ENCODE data around the gene SRGAP3.

Gene SRGAP3

DNA sequence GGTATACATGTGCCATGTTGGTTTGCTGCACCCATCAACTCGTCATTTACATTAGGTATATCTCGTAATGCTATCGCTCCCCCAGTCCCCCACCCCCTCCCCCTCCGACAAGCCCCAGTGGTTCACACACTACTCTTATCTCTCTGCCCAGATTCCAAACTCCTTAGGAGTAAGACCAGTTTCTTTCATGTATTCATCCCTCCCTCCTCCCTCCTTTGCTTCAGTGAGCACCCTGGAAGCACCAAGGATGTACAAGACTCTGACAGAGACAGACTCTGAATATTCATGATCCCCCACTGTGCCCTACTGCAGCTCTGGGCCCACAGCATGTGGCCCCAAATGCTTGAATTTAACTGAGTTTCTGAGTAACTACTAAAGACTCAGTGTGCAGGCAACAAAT lies 172.4 kb downstream of the SRGAP3 start:
- DNase-seq, result no peak

DNA sequence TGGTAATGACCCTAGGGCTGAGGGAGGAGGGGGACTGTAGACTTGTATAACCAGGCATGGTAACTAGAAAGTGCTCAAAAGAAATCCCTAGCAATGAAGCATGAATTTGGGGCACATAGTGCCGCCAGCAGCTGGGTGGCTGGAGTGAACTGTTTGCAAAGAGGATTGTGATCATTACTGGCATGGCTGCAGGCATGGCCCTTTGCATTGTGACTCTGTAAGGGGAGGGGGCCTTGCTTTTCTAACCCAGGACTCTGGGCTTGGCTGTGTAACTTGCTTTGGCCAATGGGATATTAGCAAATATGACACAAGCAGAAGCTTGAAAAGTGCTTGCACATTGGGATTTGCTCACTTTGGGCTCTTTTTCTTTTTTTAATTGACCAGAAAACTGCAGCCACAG lies 173.7 kb downstream of the SRGAP3 start:
- no peak for DNase-seq

DNA sequence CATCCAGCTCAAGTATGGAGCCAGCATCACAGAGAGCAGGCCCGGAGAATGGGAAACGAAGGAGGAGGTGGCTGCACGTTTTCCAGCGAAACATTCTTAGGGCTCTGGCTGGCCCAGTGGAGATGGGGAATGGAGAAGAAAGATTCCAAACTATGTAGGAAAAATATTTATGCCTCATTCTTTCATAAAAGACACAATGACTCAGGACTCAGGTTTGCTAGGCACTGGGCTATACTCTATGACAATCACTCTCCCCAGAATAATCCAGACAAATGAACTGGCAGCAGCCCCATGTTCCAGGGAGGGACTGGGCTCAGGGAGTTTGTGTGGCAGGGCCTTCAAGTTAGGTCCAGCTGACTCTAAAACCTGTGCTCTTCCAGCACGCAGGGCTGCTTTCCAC lies 175.4 kb downstream of the SRGAP3 start:
- no peak for DNase-seq

DNA sequence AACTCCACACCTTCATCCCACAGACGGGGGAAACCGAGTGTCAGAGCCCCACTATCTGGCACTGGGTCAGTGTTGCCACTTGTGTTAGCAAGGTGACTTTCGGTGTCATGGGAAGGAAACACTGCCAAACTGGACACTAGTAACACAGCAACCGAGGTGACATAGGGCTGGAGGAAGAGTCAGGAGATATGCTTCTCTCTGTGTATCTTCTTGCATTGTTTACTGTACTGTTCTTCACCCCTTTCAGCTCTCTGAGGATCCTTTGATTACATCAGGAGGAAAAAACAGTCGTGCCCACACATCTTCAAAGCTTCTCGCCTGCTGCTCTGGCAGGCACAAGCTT lies 176.8 kb downstream of the SRGAP3 start:
- no peak for DNase-seq

DNA sequence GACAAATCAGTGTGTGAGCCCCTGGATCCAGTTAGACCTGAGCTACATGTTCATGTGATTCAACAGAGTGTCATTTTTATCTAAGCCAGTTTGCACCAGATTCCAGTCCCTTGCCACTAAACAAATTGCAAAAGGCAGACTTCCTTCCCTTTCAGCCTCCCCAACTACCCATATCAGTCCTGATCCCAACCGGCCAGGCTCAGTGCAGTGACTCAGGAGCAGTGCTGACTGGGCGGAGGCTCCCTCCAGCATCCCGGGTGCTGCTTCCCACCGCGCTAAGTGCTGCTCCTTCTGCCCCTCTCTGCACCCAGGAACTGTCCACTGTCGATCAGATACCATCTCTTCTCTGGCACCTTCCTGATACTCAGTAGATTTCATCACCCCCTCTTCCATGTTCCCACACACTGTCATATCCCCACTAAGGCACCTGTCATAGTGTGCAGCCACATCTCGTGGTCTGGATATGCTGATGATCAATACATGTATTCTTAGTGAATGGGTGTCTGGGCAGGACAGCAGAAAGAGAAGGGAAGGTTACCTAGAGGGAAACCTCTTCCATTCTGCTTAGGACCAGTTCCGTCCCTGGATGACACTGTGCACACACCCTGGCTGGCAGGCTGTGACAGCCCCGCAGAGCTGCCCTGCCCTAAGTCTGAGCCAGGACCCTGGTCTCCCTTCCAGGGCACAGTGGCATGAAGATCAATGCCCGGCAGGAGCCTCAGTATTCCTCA lies 177.3 kb downstream of the SRGAP3 start:
- DNase-seq, result no peak

DNA sequence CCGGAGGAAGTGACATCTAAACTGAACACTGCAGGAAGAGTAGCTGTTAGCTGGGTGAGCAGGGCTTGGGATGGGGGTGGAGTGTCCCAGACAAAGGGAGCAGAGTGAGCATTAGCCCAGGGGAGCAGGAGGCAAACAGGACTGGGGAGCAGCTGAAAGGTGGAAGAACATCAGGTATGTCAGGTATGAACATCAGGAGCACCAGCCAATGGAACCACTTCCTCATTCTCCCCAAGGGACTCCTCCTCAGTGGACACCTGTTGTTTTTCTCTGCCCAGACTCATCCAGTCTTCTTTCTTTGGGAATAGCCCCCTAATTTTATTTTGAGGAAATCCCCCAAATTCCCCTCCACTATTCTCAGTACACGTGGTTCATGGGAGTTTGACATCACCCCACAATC lies 178.5 kb downstream of the SRGAP3 start:
- DNase-seq, result no peak

DNA sequence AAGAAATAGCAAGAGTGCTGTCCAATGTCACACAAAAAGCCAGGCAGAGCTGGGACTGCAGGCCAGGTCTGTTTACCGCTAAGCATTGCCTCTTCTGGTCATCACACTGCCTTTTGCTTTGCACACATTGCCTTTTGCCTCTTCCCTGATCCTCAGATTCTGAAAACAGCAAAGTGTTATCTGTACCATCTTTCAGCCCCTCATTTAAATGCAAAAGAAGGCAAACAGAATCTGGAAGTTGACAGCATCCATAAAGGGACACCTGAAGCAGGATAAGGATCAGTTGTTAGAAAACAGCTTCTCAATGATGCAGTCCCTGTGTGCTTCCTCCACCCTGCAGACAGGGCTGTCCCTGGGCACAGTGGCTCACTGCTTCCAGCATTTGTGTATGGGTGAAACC lies 179.5 kb downstream of the SRGAP3 start:
- DNase-seq, result no peak

DNA sequence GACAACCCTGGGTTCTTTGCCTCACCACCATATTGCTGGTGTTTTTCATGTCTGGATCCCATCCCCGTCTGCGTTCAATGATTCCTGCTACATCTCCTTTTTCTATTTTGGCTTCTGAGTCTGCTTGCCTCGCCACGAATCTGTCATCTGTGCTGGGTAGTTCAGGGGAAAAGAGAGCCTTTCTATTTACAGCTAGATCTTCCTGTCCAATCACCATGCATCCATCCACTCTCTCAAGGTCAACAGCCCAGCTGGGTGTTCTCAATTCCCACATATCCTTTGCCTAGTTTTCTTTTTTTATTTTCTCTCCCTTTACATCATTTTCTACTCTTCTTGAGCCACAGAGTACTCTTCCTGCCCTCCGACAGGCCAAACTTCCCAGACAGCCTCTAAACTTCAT lies 181.4 kb downstream of the SRGAP3 start:
- no peak for DNase-seq

DNA sequence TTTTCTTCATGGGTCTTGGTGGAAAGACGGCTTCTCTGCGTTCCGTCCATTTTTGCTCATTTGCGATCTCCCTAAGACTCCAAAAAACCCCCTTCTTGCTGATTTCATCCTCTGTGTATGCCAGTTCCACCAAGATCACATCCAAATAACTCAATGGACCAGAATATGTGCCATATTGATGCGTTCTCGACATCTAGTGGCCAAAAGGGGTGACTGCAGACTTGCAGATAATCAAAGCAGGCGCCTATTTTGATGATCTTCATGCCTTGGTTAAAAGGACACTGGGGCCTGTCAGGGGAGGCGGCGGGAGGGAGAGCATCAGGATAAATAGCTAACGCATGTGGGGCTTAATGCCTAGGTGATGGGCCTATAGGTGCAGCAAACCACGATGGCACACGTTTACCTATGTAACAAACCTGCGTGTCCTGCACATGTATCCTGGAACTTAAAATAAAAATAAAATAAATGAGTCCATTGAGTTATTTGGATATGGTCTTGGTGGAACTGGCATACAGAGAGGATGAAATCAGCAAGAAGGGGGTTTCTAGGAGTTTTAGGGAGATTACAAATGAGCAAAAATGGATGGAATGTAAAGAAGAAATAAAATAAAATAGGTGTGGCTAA lies 182.0 kb downstream of the SRGAP3 start:
- peak; percentile 22 for DNase-seq

DNA sequence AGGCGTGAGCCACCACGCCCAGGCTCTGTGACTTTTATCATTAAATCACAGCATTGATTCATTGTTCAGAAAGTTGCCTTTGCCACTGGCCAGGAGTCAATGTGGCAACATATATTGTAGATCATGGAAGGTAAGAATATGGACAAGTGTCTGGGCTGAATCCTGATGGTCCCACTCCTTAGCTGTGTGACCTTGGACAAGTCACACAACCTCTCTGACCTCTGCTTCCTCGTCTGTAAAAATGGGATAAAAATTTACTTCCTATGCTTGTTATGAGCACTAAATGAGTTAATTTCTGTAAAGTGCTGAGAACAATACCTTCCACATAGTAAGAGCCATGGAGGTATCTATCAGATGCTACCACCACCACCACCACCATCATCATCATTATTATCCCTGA lies 182.7 kb downstream of the SRGAP3 start:
- DNase-seq, result no peak

DNA sequence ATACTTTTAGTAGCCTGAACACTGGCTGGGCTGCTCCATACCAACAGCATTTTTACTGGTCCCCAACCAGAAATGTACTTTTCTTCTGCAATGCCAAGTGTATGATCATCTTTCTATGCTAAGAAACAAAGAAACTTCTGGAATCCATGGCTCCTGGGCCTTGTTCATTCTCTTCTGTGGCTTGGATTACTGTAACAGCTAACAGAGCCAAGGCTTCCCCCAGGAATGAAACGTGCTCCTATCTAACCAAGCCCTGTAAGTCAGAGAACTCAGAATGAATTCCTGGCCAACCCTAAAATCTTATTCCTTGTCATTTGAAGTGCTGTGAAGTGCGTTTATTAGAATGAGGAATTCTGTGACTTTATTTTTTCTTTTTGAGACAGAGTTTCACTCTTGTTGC lies 183.3 kb downstream of the SRGAP3 start:
- no peak for DNase-seq

DNA sequence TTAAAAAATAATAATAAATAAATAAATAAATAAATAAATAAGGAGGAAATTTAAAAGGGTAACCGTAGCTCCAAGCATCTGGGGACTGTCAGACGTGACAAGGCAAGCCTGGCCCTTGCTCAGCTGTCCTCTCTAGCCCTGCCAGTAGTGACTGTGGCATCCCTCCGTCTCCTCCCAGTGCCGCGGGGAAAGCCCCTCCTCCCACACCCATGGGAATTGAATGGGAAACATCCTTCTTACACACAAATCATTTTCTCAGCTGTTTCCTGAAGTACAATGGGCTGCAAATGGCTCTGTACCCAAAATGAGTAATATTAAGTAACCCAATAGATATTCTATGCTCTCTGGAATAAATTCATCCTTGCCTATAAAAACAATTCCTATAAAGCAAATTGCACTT lies 184.6 kb downstream of the SRGAP3 start:
- DNase-seq, result no peak

DNA sequence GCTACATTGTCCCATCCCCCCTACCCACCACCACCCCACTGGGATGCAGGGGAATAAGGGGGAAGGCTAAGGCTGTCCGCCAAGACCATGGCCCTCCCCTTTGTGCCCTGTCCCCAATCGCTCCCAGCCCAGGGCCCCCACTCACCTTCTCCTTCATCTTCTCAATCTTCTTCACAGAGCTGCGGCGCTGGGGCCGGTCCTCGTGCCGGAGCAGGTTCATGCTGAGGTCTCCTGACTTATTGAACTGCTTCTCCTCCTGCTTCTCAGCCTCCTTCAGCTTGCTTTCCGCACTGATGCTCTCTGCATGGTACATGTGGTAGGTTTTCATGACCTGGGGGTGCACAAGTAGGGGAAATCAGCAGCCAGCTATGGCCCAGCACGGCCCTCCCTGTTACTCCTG lies 185.2 kb downstream of the SRGAP3 start:
- no peak for DNase-seq

DNA sequence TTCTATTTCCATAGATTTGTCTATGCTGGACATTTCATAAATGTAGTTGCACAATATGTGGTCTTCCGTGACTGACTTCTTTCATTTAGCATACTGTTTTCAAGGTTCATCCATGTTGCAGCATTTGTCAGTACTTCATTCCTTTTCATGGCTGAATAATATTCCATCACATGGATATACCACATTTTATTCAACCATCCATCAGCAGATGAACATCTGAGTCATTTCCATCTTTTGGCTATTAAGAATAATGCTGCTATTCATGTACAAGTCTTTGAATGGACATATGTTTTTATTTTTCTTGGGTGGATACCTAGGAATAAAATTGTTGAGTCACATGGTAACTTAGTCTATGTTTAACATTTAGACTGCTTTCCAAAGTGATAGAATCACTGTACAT lies 186.9 kb downstream of the SRGAP3 start:
- no peak for DNase-seq

DNA sequence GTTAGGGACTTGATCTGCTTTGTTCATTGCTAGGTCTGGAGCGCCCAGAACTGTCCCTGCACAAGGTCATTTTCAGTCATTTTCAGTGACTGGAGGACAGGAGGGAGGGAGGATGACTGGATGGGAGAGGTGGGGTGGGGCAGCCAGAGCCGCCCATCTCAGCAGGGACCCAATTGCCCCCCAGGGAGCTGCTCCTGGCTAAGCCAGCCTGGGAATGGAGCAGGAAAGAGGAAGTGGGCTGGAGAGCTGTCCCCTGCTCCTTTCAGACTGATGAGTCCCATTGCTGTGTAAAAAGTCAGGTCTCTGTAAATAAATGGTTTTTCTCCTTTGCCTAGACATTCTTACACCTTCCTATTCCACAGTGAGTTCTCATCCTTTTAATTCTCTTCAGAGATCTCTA lies 187.8 kb downstream of the SRGAP3 start:
- DNase-seq, result no peak

DNA sequence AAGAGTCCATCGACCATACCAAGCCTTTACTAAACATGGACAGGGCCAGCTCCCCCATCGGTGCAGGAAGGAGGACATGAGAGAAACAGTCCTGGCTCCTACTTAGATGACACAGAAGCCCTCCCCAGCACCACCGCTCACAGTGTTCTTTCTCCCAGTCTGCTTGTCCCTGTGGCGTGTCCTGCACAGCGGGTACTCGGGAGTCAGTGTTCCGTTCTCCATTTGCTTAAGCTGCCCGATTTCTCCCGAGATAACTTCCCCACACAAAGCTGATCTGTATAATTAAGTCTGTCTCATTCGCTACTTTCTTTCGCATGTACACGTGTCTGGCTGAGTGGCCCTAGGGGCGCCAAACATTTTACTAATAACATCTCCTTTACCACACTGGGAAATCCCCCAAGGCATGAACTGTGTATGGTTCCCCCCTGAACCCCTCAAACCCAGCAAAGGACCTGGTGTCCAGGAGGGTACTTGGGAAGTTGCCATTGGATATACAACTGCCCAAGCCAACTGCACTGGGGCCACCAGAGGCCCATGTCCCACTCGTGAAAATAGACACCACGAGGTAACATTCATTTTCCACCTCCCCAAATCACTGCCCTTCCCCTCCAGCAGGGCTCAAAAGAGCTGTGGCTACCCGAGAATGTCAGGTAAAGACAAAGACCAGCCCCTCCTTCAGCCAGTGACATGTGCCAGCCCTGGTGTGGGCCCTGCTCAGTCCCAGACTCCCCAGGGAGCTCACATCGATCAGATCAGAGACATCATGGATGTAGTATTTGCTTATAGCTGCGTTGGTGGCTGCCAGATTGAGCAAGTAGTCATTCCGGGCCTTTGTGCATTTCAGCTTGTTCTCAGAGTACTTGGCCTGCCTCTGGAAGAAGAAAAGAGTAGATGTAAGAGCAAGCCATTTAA lies 189.7 kb downstream of the SRGAP3 start:
- no peak for DNase-seq

DNA sequence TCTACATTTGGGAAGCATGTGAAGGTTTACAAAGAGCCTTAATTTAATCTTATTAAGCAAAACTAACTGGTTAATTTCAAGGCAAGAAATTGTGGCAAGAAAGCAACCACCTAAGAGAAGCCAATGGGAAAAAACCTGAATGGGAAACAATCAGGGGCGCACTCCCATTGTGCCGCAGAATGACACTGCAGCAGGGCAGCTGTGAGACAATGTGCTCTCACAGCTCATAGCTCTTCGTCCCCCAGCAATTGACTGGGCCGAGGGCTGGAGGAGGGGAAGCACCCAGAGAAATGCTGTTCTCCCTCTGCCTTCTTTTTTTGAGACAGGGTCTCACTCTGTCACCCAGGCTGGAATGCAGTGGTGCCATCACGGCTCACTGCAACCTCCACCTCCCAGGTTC lies 192.9 kb downstream of the SRGAP3 start:
- no peak for DNase-seq

DNA sequence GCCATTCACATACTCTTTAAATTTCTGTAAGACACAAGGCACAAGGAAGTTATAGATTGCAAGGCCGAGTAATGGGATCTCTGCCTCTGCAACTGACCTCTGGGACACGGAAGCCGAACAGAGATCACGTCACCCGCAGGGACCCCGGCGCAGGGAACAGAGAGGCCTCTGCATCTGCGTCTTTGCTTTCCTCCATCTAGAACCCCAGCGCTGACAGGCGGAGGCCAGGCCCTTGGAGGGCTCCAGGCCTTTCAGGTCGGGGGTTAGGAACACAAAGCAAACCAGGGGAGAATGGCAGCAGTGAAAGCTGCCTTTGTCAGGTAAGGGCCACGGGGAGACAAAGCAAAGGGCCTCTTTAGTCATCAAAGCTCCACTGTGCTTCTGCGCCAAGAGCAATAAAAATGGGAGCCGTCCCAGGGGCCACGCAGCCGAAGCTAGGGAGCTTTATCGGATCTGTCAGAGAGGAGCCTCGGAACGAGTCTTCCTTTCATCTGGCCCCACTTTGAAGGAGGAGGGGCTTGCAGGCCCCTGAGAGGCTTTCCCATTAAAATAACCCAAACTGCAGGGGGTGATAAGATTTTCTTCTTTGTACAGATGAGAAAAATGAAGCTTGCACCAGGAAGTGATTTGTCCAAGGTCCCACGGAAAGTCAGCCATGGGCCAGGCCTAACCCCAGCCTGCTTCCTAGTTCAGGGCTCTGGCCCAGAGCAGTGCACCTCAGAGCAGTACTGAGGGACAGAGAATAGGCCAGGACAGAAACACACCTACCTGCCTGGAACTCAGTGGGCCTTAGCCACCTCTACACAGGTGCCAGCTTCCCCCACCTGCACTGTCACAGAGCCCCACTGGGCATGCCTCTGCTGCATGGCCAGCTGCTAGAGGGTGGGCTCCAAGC lies 201.7 kb downstream of the SRGAP3 start:
- no peak for DNase-seq

DNA sequence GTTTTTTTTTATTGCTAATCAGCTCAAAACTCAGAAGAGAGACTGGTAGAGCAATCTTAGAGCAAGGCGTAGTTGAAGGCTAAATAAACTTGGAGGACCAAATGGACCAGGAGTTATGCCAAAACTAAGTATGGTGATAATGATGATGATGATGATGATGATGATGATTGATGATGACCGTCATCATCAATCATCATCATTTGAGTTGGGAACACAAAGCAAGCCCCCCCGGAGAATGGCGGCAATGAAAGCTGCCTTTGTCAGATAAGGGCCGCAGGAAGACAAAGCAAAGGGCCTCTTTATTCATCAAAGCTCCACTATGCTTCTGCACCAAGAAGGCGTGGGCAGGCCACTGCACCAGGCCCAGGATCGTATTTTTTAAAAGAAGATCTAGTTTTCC lies 204.1 kb downstream of the SRGAP3 start:
- no peak for DNase-seq

DNA sequence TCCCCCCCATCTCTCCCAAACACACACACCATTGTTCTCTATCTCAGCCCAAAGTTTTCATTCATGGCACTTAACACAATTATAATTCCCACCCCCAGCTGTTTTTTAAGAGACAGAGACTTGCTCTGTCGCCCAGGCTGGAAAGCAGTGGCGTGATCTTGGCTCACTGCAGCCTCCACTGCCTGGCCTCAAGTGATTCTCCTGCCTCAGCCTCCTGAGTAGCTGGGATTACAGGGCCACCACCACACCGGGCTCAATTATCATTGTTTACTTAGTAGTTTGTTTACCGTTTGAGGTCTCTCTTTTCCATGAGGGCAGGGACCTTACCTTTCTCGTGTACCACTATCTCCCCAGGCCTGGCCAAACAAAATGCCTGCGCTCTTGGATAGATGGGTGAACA lies 206.4 kb downstream of the SRGAP3 start:
- DNase-seq, result no peak

DNA sequence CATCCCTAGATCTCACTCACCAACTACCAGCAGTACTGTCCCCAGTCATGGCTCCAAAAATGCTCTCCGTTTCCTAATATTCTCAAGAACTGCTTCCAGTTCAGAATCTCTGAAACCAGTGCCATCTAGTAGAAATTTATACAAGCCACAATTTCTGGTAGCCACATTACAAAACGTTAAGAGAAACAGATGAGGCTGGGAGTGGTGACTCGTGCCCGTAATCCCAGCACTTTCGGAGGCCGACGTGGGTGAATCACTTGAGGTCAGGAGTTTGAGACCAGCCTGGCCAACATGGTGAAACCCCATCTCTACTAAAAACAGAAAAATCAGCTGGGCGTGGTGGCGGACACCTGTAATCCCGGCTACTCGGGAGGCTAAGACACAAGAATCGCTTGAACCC lies 207.8 kb downstream of the SRGAP3 start:
- DNase-seq, result no peak

DNA sequence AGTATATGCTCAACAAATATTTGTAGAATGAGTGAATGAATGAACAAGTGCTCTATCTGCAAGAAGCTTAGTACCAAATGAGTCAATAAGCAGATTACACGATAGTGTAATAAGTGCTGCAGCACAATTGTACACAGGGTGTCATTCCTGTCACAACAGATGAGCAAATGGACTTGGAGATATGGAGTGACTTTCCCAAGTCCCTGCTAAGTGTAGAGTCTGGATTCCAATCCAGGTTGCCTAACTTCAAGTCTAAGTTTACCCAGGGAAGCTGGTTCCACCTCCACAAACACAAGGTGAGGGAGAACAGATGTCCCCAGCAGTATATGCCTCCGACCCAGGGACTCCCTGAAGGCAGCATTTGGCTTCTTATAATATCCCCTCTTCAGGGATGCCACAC lies 208.4 kb downstream of the SRGAP3 start:
- no peak for DNase-seq

DNA sequence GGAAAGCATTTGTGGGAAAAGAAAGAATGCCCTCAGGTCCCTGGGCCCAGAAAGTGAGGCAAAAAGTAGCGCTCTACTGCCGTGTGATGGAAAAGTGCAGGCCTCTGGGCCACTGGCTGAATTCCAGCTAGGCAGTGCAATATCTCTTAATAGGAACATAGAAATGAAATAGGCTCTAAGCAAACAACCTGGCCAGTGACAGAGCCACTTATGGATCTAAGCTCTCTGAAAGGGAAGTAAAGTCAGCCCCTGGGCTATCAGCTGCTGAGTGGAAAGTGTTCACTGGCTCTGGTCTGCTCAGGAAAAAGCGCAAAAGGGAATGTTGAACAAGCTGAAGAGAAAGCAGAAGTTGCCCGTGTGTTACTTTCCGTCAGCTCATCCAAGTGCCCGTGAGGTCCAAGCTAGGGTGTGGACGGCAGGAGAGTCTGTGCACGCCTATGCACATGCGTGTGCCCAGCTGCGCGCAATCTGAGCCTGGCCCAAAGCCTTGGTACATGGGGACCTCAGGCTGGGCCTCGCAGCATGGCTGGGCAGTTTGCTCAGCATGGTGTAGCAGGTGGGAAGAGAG lies 212.2 kb downstream of the SRGAP3 start:
- peak; percentile 60 for DNase-seq
